ENCODE results near the gene OASL.

DNA sequence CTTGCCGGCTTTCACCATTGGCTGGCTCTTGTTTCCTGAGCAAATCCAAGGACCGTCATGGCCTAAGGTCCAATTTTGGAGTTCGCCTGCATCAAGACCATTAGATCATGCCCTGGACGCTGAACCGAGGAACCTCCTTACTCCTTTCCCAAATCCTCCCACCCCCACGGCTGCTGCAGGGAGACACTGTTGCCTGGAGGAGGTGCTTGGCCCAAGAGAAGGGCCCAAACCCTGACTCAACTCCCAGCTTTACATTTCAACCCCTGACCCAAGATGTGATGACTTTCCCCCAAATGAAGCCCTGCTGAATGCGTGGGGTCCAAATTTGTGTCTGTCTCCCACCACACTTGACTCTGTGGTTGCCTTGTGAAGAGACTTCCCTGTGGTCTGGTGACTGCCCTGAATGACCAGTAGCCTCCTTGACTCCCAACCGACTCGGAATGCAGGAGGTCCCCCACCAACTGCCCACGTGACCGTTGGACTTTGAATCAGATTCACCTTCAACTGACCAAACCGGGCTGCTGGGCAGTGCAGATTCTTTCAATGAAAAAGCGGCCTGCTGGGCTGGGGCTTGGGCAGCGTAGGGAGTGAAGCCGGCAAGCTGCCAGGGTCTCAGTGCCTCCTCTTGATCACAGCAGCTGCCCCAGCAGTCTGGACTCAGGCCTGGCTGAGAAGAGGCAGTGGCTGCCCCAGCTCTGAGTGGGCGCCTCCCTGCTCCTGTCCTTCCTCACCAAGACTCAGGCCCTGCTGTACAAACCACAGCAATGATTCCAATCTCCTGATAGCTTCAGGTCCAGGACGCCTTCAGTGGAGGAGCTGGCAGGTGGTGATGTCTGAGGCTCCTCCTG, 46.7 kb upstream of the OASL start:
- TF ChIP-seq, protein P1, sequence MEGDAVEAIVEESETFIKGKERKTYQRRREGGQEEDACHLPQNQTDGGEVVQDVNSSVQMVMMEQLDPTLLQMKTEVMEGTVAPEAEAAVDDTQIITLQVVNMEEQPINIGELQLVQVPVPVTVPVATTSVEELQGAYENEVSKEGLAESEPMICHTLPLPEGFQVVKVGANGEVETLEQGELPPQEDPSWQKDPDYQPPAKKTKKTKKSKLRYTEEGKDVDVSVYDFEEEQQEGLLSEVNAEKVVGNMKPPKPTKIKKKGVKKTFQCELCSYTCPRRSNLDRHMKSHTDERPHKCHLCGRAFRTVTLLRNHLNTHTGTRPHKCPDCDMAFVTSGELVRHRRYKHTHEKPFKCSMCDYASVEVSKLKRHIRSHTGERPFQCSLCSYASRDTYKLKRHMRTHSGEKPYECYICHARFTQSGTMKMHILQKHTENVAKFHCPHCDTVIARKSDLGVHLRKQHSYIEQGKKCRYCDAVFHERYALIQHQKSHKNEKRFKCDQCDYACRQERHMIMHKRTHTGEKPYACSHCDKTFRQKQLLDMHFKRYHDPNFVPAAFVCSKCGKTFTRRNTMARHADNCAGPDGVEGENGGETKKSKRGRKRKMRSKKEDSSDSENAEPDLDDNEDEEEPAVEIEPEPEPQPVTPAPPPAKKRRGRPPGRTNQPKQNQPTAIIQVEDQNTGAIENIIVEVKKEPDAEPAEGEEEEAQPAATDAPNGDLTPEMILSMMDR (IDR thresholded peaks at IDR 0.05; ENCODE audit: poor library complexity): no peak
- TF ChIP-seq EZH2 (IDR thresholded peaks at IDR 0.05; ENCODE audit: borderline replicate concordance): no peak
- no peak for TF ChIP-seq EZH2phosphoT487 (IDR thresholded peaks at IDR 0.05; ENCODE audit: low read depth, severe bottlenecking, unreplicated experiment)
